PC-3 (cell line): ENCODE results near the gene LYPD5. TPM values are rescaled to one million over a fixed set of nuclear protein-coding genes. Genes with fewer than 3 reads are reported as not detected.
A peak's percentile ranks its signal among the peaks of the same experiment; 100 is the strongest.

Experiments
- ATAC-seq: fragments of 200-7000 bp; cut with Tn5 transposase; 2 replicates; pipeline ENCODE4 v1.9.1; 2020; ENCODE audit warnings: mild to moderate bottlenecking, moderate library complexity
- BruUV-seq: library from RNA; stranded (reverse); fragments of 400-500 nt; replicated peaks from 2 replicates; lab custom pipeline; 2021; lab: Mats Ljungman, UMichigan
- CTCF ChIA-PET: fragments of 300-600 bp; sonication (Branson Sonifier 250); formaldehyde crosslinking; loops from one replicate; lab custom pipeline; 2022; ENCODE audit warnings: antibody characterized with exemption; lab: Charles Lee
- POLR2A ChIA-PET: fragments of 300-600 bp; sonication (Branson Sonifier 250); formaldehyde crosslinking; loops from one replicate; lab custom pipeline; 2022; ENCODE audit warnings: antibody characterized with exemption; ENCODE audit not compliant: unreplicated experiment; lab: Charles Lee
- DNase-seq: peaks from one replicate; pipeline ENCODE4 v3.0.0-alpha.2; 2015
- H2AFZ ChIP-seq: fragments of 300-600 bp; sonication (generic); 2 replicates; pipeline ENCODE4 v1.6.0; 2016; ENCODE audit warnings: antibody characterized with exemption, low read length
- H3F3A ChIP-seq: fragments of 300-600 bp; sonication (generic); one replicate; pipeline ENCODE4 v1.6.0; 2017; ENCODE audit warnings: antibody characterized with exemption, low read length, control low read depth, mild to moderate bottlenecking; ENCODE audit not compliant: unreplicated experiment
- H3K27ac ChIP-seq: fragments of 300-600 bp; sonication (generic); 2 replicates; pipeline ENCODE4 v1.5.1; 2016; ENCODE audit warnings: mild to moderate bottlenecking, low read length
- H3K27me3 ChIP-seq: fragments of 300-600 bp; sonication (generic); 2 replicates; pipeline ENCODE4 v1.6.1; 2016; ENCODE audit warnings: low read length, mixed read lengths
- H3K36me3 ChIP-seq: fragments of 300-600 bp; sonication (generic); 2 replicates; pipeline ENCODE4 v1.6.1; 2016; ENCODE audit warnings: low read depth, mixed run types, low read length, mixed read lengths
- H3K4me1 ChIP-seq: fragments of 300-600 bp; sonication (generic); 2 replicates; pipeline ENCODE4 v1.5.1; 2016; ENCODE audit warnings: low read length; ENCODE audit not compliant: insufficient read depth
- H3K4me2 ChIP-seq: fragments of 300-600 bp; sonication (generic); 2 replicates; pipeline ENCODE4 v1.6.0; 2016; ENCODE audit warnings: low read length
- H3K4me3 ChIP-seq: fragments of 300-600 bp; sonication (generic); 2 replicates; pipeline ENCODE4 v1.5.1; 2016; ENCODE audit warnings: mild to moderate bottlenecking, low read length, mixed read lengths
- H3K79me2 ChIP-seq: fragments of 300-600 bp; sonication (generic); 2 replicates; pipeline ENCODE4 v1.6.1; 2017; ENCODE audit warnings: low read length, mixed read lengths
- H3K9ac ChIP-seq: fragments of 300-600 bp; sonication (generic); 2 replicates; pipeline ENCODE4 v1.6.0; 2016; ENCODE audit warnings: mild to moderate bottlenecking, low read length
- H3K9me2 ChIP-seq: fragments of 300-600 bp; sonication (generic); replicated peaks from 2 replicates; pipeline ENCODE4 v1.6.1; 2016; ENCODE audit warnings: mixed run types, low read length, mixed read lengths
- H3K9me3 ChIP-seq: fragments of 300-600 bp; sonication (generic); 2 replicates; pipeline ENCODE4 v1.6.1; 2016; ENCODE audit warnings: low read length, mixed read lengths
- H4K20me1 ChIP-seq: fragments of 300-600 bp; sonication (generic); 2 replicates; pipeline ENCODE4 v1.6.1; 2016; ENCODE audit warnings: low read length, mixed read lengths
- EZH2 ChIP-seq: fragments of 300-600 bp; sonication (generic); IDR thresholded peaks from one replicate; pipeline ENCODE4 v1.6.1; 2017; ENCODE audit warnings: antibody characterized with exemption, mild to moderate bottlenecking, low read length; ENCODE audit not compliant: unreplicated experiment
- EZH2phosphoT487 ChIP-seq: fragments of 300-600 bp; sonication (generic); IDR thresholded peaks from 2 replicates; pipeline ENCODE4 v1.6.1; 2018; ENCODE audit warnings: mild to moderate bottlenecking, antibody characterized with exemption, low read length, borderline replicate concordance
- intact Hi-C: fragments of 100-400 bp; cut with micrococcal nuclease; formaldehyde crosslinking; loops from 2 replicates; pipeline ENCODE4 v1.9.0; 2023
- total RNA-seq: library from RNA; depleted of rRNA; stranded (reverse); fragments of >200 nt; gene quantifications from 2 replicates; pipeline ENCODE4 v1.2.3, GENCODE V29; 2014
- TF ChIP-seq, protein P1 (sequence below): fragments of 300-600 bp; sonication (generic); conservative IDR thresholded peaks from 2 replicates; pipeline ENCODE4 v1.5.1; 2017; ENCODE audit warnings: antibody characterized with exemption, low read depth, mild to moderate bottlenecking, low read length

LYPD5 gene
- total RNA-seq, 1 experiment from 2014 or later: 6.8 TPM

- no peak for ATAC-seq
Measured at GRCh38 chr19:43752287-43752875, 49.9 kb downstream of the LYPD5 start.

GRCh38 chr19:43751466-43752220 is 50.6 kb downstream of the LYPD5 start:
- no peak overlapping the region for H3K27ac ChIP-seq
- TF ChIP-seq EZH2 (no peak), EZH2phosphoT487 (no peak)
- TF ChIP-seq, protein P1, sequence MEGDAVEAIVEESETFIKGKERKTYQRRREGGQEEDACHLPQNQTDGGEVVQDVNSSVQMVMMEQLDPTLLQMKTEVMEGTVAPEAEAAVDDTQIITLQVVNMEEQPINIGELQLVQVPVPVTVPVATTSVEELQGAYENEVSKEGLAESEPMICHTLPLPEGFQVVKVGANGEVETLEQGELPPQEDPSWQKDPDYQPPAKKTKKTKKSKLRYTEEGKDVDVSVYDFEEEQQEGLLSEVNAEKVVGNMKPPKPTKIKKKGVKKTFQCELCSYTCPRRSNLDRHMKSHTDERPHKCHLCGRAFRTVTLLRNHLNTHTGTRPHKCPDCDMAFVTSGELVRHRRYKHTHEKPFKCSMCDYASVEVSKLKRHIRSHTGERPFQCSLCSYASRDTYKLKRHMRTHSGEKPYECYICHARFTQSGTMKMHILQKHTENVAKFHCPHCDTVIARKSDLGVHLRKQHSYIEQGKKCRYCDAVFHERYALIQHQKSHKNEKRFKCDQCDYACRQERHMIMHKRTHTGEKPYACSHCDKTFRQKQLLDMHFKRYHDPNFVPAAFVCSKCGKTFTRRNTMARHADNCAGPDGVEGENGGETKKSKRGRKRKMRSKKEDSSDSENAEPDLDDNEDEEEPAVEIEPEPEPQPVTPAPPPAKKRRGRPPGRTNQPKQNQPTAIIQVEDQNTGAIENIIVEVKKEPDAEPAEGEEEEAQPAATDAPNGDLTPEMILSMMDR: no peak
- ChIA-PET CTCF (interaction anchor here (0.6 to 1.1 kb wide), 3 partner anchors 22 to 83 kb away, joined by 3 to 6 read pairs (median 5); no protein-coding TSS in a partner anchor), POLR2A (no interaction called here)
- H3K4me2 ChIP-seq: peak overlapping the region; percentile 94; the same call in 1 of the 2 replicates
- H3K4me1 ChIP-seq: peaks cover 40% of the 10 kb centered on the region
- no peaks in the 10 kb centered on the region for H3K27me3 ChIP-seq
- ATAC-seq (peak; percentile 12; the same call in 1 of the 2 replicates), DNase-seq (peak; percentile 34)
- peaks cover 11% of the 10 kb centered on the region; the same call in 1 of the 2 replicates for H3K36me3 ChIP-seq
- H3K9ac ChIP-seq: no peak overlapping the region
- no peaks in the 10 kb centered on the region for H3K9me3 ChIP-seq
- H4K20me1 ChIP-seq: no peaks in the 10 kb centered on the region
- peaks cover 41% of the 10 kb centered on the region for H3K79me2 ChIP-seq
- intact Hi-C loops: no loop called here
- H3K4me3 ChIP-seq: no peak overlapping the region
- H3K9me2 ChIP-seq: no peaks in the 10 kb centered on the region
- no TSS peak for BruUV-seq
- H3F3A ChIP-seq: peaks cover 3% of the 10 kb centered on the region
- H2AFZ ChIP-seq: no peak overlapping the region

More at GRCh38 chr19:43752287-43752875, 49.9 kb downstream of the LYPD5 start:
- Histone ChIP-seq H3F3A (peaks cover 3% of the 10 kb centered on the region), H3K9me2 (no peaks in the 10 kb centered on the region), H3K9me3 (no peaks in the 10 kb centered on the region), H2AFZ (no peak overlapping the region), H3K27me3 (no peaks in the 10 kb centered on the region), H3K4me2 (peak overlapping the region; percentile 94), H3K36me3 (peaks cover 11% of the 10 kb centered on the region; the same call in 1 of the 2 replicates), H3K4me1 (peaks cover 47% of the 10 kb centered on the region), H3K9ac (no peak overlapping the region), H4K20me1 (no peaks in the 10 kb centered on the region), H3K4me3 (peak overlapping the region; percentile 96; the same call in 1 of the 2 replicates), H3K27ac (peak overlapping the region; percentile 99; the same call in 1 of the 2 replicates), H3K79me2 (peaks cover 41% of the 10 kb centered on the region)
- POLR2A ChIA-PET: no interaction called here
- BruUV-seq: no TSS peak
- DNase-seq: no peak
- intact Hi-C loops: no loop called here
- CTCF ChIA-PET: interaction anchor here (0.6 kb wide), 1 partner anchor 252 kb away, joined by 3 read pairs; no protein-coding TSS in a partner anchor
- TF ChIP-seq, protein P1: no peak
- no peak for TF ChIP-seq EZH2
- no peak for TF ChIP-seq EZH2phosphoT487
